Stimulated activated CD8-positive, alpha-beta memory T cell treated with anti-CD3 and anti-CD28 coated beads, Interleukin-15, amount 100 ng/mL, for 4 hours (primary cell): ENCODE data around the gene RAB1A.

Experiments
- DNase-seq, 2 donors: peaks; one replicate each; pipeline ENCODE4 v3.0.0-alpha.2; 2020; ENCODE audit warnings: low read depth in 2 of 2

Gene RAB1A

DNA sequence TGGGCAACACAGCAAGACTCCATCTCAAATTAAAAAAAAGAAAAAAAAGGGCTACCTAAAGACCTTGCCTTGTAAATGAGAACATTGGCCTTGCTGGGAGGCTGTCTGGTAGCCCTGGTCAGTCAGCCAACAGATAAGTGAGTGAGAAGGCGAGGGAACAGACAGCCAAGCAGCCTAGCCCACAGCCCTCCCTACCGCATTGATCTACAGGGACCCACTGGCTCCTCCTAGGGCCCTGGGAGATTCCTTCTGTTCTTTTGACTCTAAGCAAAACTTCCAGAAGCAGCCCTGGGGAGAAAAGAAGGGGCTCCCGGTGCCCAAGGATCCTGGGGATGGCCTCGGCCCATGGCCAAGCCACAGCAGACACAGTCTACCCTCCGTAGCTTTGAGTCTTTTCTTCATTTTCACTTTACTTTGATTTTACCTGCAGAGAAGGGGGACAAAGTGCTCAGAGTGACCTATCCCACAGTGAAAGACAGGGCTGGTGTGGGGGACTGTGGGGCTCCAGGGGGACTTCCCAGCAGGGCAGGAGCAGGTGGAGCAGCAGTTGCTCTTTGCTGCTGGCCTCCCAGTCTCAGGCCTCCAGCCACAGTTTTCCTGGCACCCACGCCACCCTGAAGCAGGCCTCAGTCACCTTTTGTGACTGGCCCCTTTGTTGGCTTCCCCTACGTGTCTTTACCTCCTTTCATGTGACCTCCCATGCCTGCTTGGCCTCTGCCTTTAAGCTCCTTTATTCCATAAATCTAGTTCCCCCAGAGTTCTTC, 68.6 kb downstream of the RAB1A start:
- no peak for DNase-seq

DNA sequence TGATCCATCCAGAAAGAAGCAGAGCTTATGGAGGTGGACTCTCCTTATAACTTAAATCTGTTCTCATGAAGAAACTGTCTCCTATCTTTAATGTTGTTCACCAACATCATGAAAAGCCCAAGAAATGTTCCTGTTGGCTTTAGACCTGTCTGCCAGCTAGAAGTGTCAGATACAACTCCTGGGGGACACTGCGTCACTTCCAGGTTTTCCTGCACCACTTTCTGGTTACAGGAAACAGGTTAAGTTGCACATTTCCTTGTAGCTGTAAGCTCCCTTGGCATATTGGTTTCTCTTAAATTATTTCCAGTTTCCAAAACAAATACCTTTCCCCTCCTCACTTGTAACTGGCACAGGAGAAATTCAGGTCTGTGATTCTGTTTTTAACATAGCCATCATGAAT, 70.8 kb downstream of the RAB1A start:
- DNase-seq, result no peak

- peak in 1 of 2 donors; percentile 34 for DNase-seq
Measured at GRCh38 chr2:65057391-65058052, 72.4 kb downstream of the RAB1A start.

DNA sequence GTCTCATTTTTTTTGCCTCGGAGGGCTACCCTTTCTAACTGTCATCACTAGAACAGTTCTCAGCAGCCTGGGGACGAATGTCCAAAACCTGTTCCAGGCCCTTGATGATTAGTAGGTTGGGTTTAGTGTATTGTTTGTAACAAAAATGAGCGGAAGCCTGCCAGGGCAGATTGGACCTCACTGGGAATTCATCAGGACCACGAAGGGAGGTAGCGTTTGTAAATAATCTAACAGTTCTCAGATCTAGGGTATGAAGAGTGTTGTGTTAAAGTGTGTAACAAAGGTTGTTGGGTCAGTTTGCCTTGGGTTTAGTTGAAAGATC, 72.9 kb downstream of the RAB1A start:
- no peak for DNase-seq

GRCh38 chr2:65056215-65057053, 73.5 kb downstream of the RAB1A start, which contains the start of gene CEP68:
CEP68 (plus strand) TSS chr2:65056416; CDS start chr2:65069445, 13,029 bp downstream.
- DNase-seq, result peak; percentile 92

DNA sequence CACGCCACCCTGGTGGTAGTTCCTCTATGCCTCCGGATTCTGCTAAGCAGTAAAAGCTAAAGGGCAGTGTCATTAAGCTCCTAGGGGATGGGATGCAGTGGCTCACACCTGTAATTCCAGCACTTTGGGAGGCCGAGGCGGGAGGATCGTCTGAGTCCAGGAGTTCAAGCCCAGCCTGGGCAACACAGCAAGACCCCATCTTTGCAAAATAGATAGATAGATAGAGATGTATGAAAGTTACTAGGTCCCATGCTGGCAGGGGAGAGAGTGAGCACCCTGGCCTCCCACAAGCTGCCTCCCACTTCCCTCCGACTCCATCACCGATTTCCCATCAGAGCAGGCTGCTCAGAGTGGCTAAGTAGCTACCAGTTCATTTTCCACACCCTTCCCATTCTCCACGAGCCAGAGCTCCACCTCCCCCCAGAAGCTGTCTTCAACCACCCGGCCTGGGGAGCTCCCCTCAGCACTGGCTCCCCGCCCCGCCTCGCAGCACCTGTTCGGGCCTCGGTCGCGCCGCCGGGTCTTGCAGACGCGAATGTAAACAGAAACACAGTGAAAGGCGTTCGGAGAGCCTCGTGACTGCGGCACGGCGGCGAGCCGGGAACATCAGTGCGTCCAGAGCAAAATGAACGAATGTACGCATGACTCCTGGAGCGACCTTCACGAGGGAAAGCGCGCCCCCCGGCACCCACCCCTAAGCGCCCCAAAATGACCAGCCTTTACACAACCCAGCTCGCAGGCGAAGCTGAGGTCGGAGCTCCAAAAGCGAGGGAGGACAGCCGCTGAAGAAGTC, 74.3 kb downstream of the RAB1A start:
- DNase-seq, result no peak

DNA sequence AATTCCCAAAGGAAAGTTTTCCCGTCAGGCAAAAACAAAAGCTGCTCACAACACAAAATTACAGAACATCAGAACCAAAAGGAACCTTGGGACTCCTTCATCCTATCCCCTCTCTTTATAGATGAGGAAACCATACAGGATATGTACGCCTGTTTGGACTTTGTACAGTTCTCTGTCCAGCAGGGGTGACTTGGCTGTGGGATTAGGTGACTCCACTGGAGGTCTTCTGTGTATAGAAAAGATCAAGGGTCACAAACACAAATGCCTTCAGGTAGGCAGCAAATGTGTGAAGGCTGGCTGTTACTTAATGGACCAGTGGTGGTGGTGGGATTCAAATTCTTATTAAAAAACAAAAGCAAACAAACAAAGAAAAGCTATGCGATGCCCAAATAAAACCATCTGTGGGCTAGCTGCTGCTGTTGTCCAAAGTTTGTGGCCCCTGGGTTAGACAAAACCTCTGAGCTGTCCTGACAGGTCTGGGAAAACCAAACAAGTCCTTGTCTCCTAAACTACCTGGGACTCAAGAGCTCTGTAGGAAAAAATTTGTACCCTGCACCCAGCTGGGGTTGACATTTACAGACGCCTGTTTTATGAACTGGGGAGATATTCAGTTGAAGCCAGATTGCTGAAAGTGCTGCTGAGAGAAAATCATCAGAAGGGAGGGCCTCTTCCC, 75.0 kb downstream of the RAB1A start:
- DNase-seq, result no peak

DNA sequence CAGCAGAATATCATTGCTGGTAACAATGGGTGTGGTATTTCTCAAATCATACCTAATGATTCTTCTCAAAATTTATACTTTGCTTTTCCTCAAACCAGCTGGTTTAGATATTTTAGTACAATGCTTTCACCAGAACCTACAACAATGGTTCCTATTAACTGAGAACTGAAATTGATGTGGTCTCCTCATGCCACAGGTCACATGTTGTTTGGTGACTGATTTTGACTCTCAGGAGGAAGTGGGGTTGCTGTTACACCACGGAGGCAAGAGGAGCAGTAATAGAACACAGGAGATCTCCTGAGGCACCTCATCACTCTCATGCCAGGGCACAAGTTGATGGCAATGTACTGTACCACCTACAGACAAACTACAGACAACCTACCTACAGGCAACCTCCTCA, 76.7 kb downstream of the RAB1A start:
- DNase-seq, result no peak

DNA sequence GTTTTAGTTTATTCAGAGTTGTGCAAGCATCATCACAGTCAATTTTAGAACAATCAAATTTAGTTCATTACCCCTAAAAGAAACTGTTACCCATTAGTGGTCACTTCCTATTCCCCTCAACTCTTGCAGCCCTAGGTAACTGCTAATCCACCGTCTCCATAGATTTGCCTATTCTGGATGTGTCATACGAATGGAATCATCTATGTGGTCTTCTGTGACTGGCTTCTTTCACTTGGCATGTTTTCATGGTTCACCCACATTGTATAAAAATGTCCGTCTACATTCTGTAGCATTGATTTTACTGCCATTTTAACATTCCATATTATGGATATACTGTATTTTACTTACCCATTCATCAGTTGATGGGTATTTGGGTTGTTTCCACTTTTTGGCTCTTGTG, 79.0 kb downstream of the RAB1A start:
- no peak for DNase-seq

GRCh38 chr2:65049010-65049639, 80.8 kb downstream of the RAB1A start:
- DNase-seq, result no peak

GRCh38 chr2:65046633-65047407, 83.1 kb downstream of the RAB1A start:
- DNase-seq, result no peak

DNA sequence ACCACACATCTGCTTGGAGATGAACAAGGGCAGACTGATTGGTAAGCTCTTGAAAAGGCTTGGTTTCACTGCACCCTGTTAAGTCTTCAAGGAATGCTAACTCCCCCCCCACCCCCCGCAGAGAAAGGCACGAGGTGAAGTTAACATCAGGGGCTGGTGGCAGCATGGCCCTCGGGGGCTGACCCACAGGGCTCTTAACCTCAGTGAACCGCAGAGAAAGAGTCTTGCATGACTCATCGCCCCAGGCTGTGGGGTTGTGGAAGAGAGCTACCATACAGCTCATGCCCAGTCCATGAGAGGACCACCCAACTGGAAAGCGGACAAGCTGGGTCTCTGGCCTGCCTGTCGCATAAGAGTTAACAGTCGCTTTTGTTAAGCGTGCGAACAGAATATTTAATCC, 84.3 kb downstream of the RAB1A start:
- no peak for DNase-seq

DNA sequence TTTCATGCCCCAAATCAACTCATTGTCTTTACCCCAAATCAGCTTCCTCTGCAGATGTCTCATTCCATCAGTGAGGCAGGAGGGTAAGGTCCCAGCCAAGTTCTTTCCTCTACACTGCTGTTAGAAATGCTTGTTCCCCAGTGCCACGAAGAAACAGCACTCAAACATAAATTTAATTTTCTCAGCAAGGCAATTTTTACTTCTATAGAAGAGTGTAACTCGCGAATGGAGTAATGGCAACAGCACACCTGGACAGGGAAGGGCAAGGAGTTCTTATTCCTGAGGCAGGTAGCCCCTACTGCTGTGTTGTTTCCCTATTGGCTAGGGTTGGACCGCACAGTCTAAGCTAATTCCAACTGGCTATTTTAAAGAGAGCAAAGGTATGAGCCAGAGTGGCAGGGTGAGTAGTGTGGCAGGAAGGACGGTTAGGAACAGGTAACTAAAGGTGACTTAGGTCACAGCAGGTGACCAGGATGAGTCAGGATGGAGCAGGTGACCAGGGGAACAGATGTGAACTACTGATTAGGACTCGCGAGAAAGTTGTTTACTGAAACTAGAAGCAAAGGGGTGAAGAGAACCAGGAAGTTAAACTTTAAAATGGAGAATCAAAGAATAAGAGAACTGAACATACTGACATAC, 85.7 kb downstream of the RAB1A start:
- DNase-seq, result no peak

DNA sequence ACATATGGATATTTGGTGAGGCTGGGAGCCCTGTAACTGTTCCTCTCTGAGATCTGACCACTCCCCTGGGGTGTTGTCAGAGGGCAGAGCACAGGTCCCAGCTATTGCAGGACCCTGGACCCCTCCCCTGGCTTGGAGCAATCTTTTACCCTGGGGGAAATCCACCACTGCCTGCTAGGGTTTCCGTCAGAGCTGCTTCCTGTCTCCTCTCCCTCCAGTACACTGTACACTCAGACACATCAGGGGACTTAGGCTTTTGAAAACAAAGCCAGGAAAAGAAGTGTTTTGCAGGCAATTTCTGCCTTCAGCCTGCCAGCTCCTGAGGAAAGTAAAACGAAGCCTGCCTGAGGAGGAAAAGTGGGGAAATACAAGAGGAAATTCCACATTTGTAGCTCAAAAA, 86.9 kb downstream of the RAB1A start:
- DNase-seq, result no peak

- peak; percentile 40 to 66 for DNase-seq
Measured at GRCh38 chr2:65040400-65041261, 89.3 kb downstream of the RAB1A start.

- DNase-seq, result no peak
Measured at GRCh38 chr2:65039640-65040039, 90.3 kb downstream of the RAB1A start.

GRCh38 chr2:65037178-65037577, 92.7 kb downstream of the RAB1A start:
- DNase-seq, result no peak
